GM18517 (cell line): ENCODE results near the gene LRRC3B.

Experiments used
- ATAC-seq: cut with Tn5 transposase; IDR thresholded peaks from one replicate; pipeline ENCODE4 v1.9.1; 2021; ENCODE audit warnings: mild to moderate bottlenecking, moderate library complexity; ENCODE audit not compliant: unreplicated experiment

Gene LRRC3B

DNA sequence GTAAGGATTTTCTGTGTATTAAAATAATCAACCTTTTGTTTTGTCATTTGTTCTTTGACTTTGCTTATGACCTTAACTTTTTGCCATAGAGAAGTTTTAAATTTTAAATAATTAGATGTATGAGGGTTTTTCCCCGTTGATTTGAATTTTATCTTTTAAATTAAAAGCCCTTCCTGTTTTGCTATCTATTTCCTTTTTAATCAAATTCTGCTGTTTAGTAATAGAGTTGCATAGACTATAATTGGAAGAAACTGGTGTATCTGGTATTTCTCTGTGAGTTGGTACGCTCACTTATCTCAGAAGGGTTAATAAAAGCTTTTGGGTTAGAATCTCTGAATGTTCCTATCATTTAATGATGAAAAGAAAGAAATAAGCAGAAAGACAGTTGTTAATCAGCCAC is 82.2 kb downstream of the LRRC3B start:
- ATAC-seq, result no peak

- no peak for ATAC-seq
Observed at GRCh38 chr3:26708501-26708900, 85.9 kb downstream of the LRRC3B start.

DNA sequence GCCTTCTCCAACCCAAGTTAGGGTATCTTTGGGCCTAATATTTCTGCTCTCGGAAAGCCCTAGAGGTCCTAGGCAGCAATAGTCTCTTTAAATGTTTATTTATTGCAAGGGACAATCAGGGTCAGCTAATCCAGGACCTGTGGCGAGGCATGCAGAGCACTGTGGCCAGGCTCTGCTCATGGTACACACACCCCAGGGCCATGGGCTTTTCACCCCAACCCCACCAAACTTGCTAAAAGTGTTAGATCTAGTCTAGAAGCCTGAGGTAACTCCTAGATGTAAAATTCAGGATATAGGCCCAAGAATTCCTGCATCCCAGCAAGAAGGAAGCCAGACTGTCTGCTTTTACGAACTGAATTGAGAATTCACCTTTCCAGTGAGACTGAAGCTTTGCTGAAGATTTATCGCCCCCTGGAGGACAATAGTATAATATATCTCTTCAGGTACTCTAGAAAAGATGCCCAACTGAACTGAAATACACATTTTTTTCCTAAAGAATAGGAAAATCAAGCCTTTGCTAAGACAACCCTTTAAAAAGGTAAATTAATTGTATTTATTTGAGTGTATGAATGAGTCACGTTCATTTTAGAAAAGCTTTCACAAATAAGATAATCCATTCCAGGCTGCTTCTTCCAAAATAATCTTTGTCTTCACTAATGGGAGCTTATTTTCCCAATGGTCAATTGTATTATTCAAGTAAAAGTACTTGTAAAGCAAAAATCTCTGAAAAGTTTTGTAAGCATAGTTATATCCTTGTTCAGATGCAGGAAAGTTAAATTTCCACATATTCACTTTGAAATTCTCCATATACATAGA is 89.8 kb downstream of the LRRC3B start:
- peak; percentile 90 for ATAC-seq

GRCh38 chr3:26713091-26713490 is 90.5 kb downstream of the LRRC3B start:
- no peak for ATAC-seq

DNA sequence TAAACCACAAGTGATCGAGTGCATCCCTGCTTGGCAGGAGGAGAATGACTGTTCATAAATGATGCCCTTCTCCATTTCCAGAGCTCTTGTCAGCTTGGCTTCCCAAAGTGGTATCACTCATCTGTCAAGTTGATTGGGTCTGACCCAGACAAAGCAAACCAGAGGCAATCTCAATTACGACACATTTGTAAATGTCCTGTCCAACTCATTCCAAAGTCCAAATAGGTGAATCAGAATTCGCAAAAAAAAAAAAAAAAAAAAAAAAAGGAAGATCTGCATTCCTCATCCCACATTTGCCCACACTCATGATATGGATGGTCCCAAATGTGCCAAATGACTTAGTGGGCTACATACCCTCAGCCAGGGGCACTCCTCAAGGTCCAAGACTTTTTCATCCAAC is 91.9 kb downstream of the LRRC3B start:
- no peak for ATAC-seq

DNA sequence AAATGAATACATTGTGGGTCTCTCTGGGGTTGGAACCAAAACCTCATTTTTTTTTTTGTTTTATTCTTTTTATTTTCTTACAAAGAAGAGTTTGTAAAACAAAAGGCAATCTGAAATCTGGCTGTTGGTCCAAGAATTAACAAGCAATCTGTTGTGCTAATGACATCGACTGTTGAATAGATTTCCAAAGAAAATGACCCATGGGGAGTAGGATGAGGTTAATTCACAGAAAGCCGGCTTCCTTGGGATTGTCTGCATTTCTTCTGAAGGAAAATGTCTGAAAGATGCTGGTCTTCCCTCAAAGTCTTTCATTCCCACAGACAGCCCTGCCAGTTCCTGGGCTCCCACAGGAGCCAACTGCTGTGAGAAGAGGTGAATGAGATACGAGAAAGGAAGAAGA is 92.9 kb downstream of the LRRC3B start:
- no peak for ATAC-seq

DNA sequence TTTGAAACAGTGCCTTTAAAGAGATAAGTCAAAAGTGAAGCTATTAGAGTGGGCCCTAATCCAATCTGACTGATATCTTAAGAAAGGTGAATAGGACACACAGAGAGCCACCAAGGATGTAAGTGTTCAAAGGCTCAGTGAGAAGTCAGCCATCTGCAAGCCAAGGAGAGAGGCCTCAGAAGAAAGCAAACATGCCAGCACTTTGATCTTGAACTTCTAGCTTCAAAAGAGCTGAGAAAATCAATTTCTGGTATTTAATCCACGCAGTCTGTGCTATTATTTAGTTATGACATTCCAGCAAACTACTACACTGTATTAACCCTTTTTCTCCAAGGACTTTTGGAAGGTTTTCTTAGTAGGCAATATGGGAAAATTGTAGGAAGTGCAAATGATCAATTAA is 95.7 kb downstream of the LRRC3B start:
- ATAC-seq, result no peak

DNA sequence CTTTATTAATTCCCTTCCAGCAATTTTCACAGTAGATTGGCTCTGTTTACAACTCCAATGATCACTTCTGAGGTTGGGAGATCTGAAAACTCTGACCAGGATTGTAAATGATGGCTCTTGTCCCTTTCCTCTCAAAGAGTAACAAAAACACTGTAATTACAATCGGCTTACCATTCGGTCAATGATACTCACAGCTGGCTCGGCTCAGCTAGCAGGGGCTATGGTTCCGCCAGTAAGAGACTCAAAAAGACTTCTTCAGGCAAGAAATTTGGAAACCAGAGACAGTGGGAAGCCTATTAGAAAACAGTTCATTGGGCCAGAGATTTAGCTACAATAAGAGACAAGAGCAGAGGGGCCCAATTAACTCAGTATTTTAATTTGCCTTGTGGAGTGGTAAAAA is 96.6 kb downstream of the LRRC3B start:
- no peak for ATAC-seq

GRCh38 chr3:26721047-26721446 is 98.5 kb downstream of the LRRC3B start:
- no peak for ATAC-seq

- no peak for ATAC-seq
Observed at GRCh38 chr3:26731843-26732242, 109.3 kb downstream of the LRRC3B start.

GRCh38 chr3:26750263-26750662 is 127.7 kb downstream of the LRRC3B start:
- no peak for ATAC-seq

GRCh38 chr3:26752466-26752865 is 129.9 kb downstream of the LRRC3B start:
- ATAC-seq, result no peak

DNA sequence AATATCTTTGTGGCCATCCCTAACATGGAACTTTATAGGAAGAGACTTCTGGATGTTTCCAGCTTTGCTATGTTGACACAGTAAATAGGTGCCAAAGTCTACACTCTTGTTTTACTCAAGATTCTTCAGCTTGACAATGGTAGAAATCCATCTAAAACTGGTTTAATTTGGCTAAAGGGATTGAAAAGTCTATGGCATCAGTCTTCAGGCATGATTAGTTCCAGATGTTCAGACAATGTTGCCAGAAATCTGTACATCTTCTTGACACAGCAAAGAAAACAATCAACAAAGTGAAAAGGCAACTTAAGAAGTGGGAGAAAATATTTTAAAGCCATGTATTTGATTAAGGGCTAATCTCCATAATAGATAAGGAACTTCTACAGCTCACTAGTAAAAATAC is 130.5 kb downstream of the LRRC3B start:
- no peak for ATAC-seq

- ATAC-seq, result no peak
Observed at GRCh38 chr3:26757978-26758377, 135.4 kb downstream of the LRRC3B start.
